OCI-LY1 (cell line): ENCODE measurements around the gene TBX1.

Experiments used
- H2AFZ ChIP-seq: fragments of 200-600 bp; sonication (generic), shearing (Covaris generic); 2 replicates; pipeline ENCODE4 v1.6.0; 2014; ENCODE audit warnings: antibody characterized with exemption, mild to moderate bottlenecking, low read length
- H3F3A ChIP-seq: fragments of 200-600 bp; sonication (generic), shearing (Covaris generic); 2 replicates; pipeline ENCODE4 v1.6.0; 2014; ENCODE audit warnings: mild to moderate bottlenecking, antibody characterized with exemption, low read length, moderate library complexity; ENCODE audit not compliant: insufficient read depth
- H3K27ac ChIP-seq: fragments of 200-600 bp; sonication (generic); 2 replicates; pipeline ENCODE4 v1.5.1; 2014; ENCODE audit warnings: low read length, mixed run types, mild to moderate bottlenecking, low read depth; ENCODE audit not compliant: poor library complexity, severe bottlenecking
- H3K27me3 ChIP-seq: fragments of 200-600 bp; sonication (generic); 2 replicates; pipeline ENCODE4 v1.6.0; 2014; ENCODE audit warnings: antibody characterized with exemption, mild to moderate bottlenecking, low read length, moderate library complexity; ENCODE audit not compliant: insufficient read depth
- H3K36me3 ChIP-seq: fragments of 200-600 bp; sonication (generic); 2 replicates; pipeline ENCODE4 v1.6.1; 2014; ENCODE audit warnings: mild to moderate bottlenecking, antibody characterized with exemption, low read length, moderate library complexity, mixed read lengths; ENCODE audit not compliant: insufficient read depth
- H3K4me1 ChIP-seq: fragments of 200-600 bp; sonication (generic); 2 replicates; pipeline ENCODE4 v1.5.1; 2014; ENCODE audit warnings: mild to moderate bottlenecking, low read length, moderate library complexity; ENCODE audit not compliant: insufficient read depth, severe bottlenecking
- H3K4me2 ChIP-seq: fragments of 200-600 bp; sonication (generic), shearing (Covaris generic); 2 replicates; pipeline ENCODE4 v1.6.1; 2014; ENCODE audit warnings: low read length
- H3K4me3 ChIP-seq: fragments of 200-600 bp; sonication (generic); 2 replicates; pipeline ENCODE4 v1.5.1; 2014; ENCODE audit warnings: low read length, low read depth, mild to moderate bottlenecking, mixed read lengths; ENCODE audit not compliant: poor library complexity, severe bottlenecking
- H3K79me2 ChIP-seq: fragments of 200-600 bp; shearing (Covaris generic); 2 replicates; pipeline ENCODE4 v1.6.1; 2016; ENCODE audit warnings: mixed run types, low read length, mixed read lengths; ENCODE audit not compliant: insufficient read depth
- H3K9ac ChIP-seq: fragments of 200-600 bp; sonication (generic), shearing (Covaris generic); 2 replicates; pipeline ENCODE4 v1.6.1; 2014; ENCODE audit warnings: mild to moderate bottlenecking, low read length, mixed read lengths
- H3K9me2 ChIP-seq: fragments of 200-600 bp; sonication (generic), shearing (Covaris generic); 2 replicates; pipeline ENCODE4 v1.6.1; 2014; ENCODE audit warnings: low read depth, mild to moderate bottlenecking, low read length, mixed read lengths
- H3K9me3 ChIP-seq: fragments of 200-600 bp; shearing (Covaris generic); 2 replicates; pipeline ENCODE4 v1.6.1; 2014; ENCODE audit warnings: low read length, mixed read lengths
- H4K20me1 ChIP-seq: fragments of 200-600 bp; sonication (generic), shearing (Covaris generic); 2 replicates; pipeline ENCODE4 v1.6.0; 2016; ENCODE audit warnings: mild to moderate bottlenecking, low read length; ENCODE audit not compliant: insufficient read depth
- EZH2 ChIP-seq: fragments of 200-600 bp; sonication (generic), shearing (Covaris generic); IDR thresholded peaks from 2 replicates; pipeline ENCODE4 v1.8.0; 2017; ENCODE audit warnings: borderline replicate concordance, mixed run types, mild to moderate bottlenecking, antibody characterized with exemption, low read length, moderate library complexity, mixed read lengths
- TF ChIP-seq, protein P1 (sequence below): fragments of 200-600 bp; sonication (generic), shearing (Covaris generic); IDR thresholded peaks from 2 replicates; pipeline ENCODE4 v1.5.1; 2017; ENCODE audit warnings: mild to moderate bottlenecking, antibody characterized with exemption, low read length, moderate library complexity, mixed read lengths

The TBX1 gene

DNA sequence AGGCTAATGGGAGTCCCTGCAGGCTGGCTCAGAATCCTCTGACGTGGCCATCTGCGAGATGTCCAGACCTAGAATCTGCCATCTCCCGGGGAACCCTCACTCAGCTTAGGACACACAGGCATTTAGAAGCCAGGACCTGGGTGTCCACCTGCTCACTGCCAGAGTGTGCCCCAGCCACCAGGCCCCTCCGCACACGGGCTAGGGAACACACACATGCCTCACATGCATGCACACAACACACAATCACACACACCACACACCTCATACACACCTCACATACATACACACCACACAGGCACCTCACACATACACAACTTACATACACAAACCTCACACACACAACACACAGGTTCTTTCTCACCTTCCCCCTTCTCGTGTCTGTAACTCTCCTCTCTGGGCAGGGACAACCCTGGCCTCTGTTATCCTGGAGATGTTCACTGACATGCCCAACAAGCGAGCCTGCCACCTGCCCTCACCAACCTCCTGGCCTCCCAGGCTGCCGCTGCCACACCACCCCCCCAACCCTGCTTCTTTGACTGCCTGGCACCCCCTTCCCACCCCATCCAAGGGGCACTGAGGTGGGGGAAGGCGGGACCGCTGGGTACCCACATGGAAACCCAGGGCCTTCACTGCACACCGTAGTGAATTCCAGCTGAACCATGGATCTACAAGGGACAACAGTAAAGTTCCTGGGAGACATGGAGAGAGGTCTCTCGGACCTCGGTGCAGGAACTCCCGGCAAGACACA lies 56.0 kb downstream of the TBX1 start:
- Histone ChIP-seq H3K79me2 (no peaks in the 10 kb centered on the region), H2AFZ (no peak overlapping the region), H3F3A (no peaks in the 10 kb centered on the region), H3K9me3 (no peaks in the 10 kb centered on the region), H3K4me1 (peaks cover 24% of the 10 kb centered on the region), H3K27ac (no peak overlapping the region), H3K4me2 (no peak overlapping the region), H3K27me3 (no peaks in the 10 kb centered on the region), H3K9me2 (no peaks in the 10 kb centered on the region), H3K9ac (no peak overlapping the region), H3K36me3 (no peaks in the 10 kb centered on the region), H4K20me1 (no peaks in the 10 kb centered on the region), H3K4me3 (no peak overlapping the region)
- TF ChIP-seq, protein P1, sequence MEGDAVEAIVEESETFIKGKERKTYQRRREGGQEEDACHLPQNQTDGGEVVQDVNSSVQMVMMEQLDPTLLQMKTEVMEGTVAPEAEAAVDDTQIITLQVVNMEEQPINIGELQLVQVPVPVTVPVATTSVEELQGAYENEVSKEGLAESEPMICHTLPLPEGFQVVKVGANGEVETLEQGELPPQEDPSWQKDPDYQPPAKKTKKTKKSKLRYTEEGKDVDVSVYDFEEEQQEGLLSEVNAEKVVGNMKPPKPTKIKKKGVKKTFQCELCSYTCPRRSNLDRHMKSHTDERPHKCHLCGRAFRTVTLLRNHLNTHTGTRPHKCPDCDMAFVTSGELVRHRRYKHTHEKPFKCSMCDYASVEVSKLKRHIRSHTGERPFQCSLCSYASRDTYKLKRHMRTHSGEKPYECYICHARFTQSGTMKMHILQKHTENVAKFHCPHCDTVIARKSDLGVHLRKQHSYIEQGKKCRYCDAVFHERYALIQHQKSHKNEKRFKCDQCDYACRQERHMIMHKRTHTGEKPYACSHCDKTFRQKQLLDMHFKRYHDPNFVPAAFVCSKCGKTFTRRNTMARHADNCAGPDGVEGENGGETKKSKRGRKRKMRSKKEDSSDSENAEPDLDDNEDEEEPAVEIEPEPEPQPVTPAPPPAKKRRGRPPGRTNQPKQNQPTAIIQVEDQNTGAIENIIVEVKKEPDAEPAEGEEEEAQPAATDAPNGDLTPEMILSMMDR = no peak
- TF ChIP-seq EZH2 = no peak
